ENCODE measurements around the gene WDR44.
A peak's percentile ranks its signal among the peaks of the same experiment; 100 is the strongest.
"Not testable (repeated sequence)": the region's sequence is repeated elsewhere in the genome, so short reads cannot be mapped to it uniquely, and the experiment has no call there.

The WDR44 gene, protein sequence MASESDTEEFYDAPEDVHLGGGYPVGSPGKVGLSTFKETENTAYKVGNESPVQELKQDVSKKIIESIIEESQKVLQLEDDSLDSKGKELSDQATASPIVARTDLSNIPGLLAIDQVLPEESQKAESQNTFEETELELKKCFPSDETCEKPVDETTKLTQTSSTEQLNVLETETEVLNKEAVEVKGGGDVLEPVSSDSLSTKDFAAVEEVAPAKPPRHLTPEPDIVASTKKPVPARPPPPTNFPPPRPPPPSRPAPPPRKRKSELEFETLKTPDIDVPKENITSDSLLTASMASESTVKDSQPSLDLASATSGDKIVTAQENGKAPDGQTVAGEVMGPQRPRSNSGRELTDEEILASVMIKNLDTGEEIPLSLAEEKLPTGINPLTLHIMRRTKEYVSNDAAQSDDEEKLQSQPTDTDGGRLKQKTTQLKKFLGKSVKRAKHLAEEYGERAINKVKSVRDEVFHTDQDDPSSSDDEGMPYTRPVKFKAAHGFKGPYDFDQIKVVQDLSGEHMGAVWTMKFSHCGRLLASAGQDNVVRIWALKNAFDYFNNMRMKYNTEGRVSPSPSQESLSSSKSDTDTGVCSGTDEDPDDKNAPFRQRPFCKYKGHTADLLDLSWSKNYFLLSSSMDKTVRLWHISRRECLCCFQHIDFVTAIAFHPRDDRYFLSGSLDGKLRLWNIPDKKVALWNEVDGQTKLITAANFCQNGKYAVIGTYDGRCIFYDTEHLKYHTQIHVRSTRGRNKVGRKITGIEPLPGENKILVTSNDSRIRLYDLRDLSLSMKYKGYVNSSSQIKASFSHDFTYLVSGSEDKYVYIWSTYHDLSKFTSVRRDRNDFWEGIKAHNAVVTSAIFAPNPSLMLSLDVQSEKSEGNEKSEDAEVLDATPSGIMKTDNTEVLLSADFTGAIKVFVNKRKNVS

DNA sequence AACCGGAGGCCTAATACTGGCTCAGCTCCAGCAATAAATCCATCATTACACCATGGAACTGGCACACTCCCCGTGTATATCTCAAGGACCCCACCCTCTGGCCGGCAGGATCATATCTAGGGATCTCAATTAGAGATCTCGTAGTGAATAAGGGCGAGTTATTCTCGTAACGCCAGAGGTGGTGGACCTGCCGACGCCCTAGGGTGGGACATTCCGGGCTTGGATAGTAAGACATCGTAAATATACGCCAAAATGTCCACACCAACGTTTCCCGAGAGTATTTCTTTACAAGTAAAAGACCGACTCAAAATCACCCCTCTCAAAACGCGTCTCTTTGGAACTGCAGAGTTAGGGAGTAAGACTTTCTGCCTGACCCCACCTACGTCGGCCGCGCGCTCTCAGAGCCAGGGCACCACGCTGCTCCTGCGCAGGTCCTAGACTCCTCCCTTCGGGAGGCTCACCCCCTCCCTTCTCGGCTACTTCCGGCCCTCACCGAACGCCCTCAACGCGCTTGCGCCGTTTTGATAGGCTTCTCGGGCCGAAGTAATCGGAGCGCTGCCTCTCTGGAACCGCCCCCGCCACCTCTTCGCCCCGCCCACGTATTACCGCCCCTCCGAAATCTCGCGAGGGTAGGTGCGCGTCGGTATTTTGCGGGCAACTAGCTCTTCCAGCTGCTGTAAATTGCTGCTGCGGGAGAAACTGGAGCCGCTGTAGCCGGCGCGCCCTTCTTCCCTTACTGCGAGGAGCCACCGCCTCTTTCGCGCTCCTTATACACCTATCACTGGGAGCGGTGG, at the start of gene WDR44:
Gene WDR44, plus strand, starts transcription at position 643 of the 794 bp plus-strand sequence. CDS start 398 bp downstream, outside the sequence.
- peak; percentile 87 for DNase-seq (ENCODE audit: low spot score)

DNA sequence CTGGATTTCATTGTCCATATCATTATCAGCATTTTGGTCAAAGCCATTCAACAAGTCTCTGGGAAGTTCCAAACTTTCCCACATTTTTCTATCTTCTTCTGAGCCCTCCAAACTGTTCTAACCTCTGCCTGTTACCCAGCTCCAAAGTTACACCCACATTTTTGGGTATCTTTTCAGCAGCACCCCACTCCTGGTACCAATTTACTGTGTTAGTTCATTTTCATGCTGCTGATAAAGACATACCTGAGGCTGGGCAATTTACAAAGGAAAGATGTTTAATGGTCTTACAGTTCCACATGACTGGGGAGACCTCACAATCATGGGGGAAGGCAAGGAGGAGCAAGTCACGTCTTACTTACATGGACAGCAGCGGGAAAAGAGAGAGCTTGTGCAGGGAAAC, 40.1 kb upstream of the WDR44 start:
- not testable (repeated sequence) for DNase-seq (ENCODE audit: low spot score)

DNA sequence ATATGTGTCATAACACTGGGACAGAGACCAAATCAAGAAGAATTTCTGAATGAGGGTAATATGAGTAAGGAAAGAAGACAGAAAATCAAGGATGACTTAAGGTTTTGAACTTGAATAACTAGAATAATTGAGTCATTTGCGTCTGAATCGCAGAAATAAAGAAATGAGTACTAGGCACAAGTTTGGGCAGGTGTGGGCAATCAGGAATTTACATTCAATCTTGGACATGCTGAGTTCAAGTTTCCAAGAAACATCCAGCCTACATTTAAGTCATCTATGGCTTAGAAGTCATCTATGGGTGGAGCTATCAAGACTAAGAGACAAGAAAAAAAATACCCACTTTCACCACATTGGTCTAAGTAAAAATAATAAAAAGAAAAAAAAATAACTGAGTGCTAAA, 30.4 kb upstream of the WDR44 start:
- DNase-seq (ENCODE audit: low spot score) = no peak

DNA sequence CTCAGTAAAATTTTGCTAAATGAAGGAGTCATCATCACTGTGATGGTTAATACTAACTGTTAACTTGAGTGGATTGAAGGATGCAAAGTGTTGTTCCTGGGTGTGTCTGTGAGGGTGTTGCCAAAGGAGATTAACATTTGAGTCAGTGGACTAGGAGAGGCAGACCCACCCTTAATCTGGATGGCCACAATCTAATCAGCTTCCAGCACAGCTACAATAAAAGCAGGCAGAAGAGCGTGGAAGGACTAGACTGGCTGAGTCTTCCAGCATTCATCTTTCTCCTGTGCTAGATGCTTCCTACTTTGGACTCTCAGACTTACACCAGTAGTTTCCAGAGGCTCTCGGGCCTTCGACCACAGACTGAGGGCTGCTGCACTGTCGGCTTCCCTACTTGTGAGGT, 21.3 kb upstream of the WDR44 start:
- DNase-seq (ENCODE audit: low spot score) = no peak

DNA sequence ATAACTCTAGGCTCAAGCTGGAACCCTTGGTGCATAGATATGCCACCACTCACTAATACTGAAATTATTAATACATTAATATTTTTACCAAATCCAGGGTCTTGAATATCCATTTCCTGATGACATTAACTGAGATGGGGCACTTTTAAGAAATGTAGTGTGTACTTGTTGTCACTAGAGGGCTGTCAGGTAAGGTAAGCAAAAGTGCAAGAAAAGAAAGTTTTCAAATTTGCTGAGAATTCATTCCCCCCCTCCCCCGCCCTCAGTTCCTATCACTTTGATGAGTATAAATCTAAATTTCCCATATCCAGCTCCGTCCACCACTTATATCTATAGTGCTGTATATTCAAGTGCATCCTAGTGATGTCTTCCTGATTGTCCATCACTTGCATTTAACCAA, 20.5 kb upstream of the WDR44 start:
- no peak for DNase-seq (ENCODE audit: low spot score)

DNA sequence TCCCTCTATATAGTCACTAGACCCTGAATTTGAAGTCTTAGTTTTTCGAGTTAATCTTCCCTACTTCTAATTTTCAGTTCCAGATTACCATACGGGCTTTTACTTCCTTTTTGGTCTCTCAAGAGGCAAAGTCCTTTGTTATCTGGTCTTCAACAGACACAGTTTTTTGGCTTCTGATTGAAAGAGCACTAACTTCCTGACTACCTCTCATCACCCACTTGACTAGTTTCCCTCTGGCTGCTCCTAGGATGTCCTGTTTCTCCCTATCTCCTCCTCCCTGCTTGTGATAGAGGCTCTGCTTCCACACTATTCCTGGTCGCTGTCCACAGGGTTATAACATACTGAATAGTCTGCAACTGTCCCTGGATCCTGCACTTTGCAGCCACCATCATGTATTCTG, 16.7 kb upstream of the WDR44 start:
- no peak for DNase-seq (ENCODE audit: low spot score)

DNA sequence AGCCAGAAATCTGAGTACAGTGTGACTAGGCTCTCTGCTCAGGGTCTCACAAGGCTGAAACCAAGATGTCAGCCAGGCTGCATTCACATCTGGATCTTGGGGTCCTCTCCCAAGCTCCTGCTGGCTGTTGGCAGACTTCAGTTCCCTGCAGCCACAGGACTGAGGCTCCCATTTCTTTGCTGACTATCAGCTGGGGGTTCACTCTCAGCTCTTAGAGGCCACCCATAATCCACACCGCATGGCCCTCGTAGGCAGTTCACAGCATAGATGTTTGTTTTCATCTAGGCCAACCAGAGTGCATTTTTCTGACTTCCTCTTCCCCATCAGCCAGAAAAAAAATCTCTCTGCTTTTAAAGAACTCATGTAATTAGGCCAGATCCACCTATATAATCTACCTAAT, 8.2 kb upstream of the WDR44 start:
- no peak for DNase-seq (ENCODE audit: low spot score)

DNA sequence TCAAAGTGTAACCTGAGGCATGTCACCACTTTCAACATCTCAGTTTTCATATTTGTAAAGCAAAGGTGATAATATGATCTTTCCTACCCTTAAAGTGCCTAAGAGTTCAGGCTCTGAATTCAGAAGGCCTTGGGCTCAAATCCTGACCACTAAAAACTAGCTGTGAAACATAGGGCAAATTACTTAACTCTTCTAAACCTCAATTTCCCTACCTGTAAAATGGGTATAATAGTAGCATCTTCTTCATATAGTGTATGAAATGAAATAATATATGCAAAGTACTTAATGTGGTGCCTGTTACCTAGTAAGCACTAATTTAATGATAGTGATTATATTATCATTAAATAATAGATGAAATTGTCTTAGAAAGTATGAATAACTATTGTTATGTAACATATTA, 7.0 kb upstream of the WDR44 start:
- DNase-seq (ENCODE audit: low spot score) = no peak

DNA sequence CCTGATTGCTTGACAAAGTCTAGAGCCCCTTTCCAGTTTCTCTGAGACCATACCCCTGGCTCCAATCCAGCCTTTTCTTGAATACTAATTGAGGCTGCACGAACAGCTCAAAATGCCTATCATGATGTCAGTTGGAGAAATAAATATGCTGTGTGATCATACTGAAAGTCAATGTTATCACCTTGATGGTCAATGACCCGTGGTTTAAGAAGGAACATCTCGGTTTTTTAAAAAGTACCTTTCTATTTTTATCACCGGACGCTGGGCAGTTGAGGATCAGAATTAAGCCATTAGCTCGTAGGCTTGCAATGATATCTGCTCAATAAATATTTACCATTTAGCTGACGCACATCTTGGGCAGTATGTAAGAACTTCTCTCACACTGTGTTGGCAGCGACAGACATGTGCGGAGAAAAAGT, 852 bp upstream of the WDR44 start:
- no peak for DNase-seq (ENCODE audit: low spot score)

DNA sequence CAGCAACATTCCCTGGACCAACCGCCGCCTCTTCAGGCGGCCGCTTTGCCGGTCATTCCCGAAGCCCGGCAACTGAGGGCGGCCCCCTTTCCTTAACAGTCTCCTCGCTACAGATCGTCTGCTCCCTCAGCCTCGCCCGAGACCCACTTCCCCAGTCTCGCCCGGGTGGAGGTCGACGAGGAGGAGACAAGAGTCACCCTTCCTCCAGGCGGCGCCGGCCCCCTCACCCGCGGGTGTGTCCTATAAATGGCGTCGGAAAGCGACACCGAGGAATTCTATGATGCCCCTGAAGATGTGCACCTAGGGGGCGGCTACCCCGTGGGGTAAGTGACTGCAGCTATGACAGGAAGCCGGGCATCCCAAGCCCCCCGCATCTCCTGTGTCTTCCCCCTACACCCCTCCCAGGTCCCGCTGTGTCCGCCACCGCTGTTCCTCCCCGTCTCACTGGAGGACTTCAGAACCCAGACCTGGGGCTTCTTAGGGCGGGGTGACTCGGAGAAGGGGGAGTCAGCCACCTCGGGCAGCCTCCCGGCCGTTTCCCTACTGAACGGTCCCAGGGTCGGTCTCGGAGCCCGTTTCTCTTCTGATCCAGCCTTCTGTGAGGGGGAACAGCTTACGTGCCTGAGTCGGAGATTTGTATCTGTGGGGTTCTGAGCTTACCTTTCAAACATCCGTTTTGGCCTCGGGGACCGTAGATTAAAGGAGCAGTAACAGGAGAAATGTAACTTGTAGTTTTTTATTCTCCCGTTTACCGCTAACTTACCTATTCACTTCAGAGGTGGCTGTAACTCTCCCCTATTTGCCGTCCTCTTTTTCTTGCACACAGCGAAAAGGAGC, 570 bp downstream of the WDR44 start:
- DNase-seq (ENCODE audit: low spot score) = peak; percentile 21

DNA sequence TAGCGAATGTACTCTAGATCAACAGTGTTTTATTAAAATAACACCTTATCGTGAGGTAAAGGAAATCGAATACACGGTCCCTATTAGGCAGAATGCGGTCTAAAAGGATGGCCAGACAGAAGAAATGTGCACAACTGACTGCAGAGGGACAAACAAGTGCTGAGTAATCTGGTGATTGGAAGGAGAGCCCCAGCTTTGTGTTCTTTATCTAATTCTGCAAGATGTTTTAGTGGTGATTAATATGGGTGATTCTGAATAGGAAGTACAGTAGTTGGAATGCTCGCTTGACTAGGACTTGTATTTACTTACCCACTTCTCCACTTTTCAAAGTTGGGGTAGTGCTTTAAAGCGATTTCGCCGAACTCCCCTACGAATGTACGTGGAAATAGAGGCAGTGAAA, 1.2 kb downstream of the WDR44 start:
- DNase-seq (ENCODE audit: low spot score) = peak; percentile 50

DNA sequence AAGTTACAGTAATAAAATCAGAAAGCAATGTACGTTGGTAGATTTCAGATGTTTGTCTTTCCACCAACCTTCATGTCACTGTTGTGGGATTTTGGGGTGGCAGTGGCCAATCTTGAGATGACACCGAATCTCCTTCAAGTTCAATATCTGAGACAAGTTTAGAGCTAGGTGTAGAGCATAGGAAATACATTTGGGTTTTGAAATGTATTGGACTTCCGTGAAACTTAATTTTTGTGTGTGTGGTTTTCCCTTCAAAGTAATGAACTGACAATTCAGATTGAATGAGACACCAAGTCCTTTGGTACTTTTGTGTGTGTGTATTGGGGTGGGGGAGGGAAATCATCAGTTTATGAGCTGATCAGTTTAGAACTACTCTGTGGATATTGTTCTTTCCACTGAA, 1.8 kb downstream of the WDR44 start:
- no peak for DNase-seq (ENCODE audit: low spot score)

DNA sequence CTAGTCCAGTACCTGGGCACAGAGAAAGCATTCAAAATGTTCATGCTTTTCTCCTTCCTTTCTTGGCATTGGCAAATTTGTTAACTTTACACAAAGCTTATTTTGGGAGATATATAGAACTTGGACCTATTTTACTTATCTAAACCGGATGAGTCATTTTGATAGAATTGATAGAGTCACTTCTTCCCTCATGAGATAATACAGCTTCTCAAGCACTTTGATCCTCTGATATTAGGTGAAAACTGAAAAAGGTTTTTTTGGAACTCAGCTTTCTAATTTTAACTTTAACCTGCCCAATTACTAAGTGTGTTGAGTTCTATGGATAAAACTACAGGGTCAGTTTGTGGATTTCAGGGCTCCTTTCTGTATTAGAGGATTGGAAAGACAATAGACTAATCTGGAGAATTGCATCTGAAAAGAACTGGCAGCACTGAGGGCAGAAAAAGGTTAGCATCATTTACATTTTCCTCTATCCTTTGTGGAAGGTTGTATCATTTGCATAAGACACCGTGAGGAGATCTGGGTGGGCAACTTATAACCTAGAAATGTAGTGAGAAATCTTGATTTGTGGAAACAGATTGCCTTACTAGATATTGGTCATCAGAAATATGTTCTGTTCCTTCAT, 2.4 kb downstream of the WDR44 start:
- DNase-seq (ENCODE audit: low spot score) = no peak

DNA sequence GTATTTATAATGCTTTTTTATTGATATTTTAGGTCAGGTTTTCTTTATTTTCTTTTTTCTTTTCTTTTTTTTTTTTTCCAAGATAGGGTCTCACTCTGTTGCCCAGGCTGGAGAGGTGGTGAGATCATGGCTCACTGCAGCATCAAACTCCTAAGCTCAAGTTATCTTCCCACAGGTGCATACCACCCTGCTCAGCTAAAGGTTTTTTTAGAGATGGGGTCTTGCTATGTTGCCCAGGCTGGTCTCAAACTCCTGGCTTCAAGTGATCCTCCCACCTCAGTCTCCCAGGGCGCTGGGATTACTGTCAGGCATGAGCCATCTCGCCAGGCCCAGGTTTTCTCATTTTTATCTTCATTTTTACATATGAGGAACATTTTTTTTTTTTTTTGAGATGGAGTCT, 3.3 kb downstream of the WDR44 start:
- DNase-seq (ENCODE audit: low spot score) = no peak

DNA sequence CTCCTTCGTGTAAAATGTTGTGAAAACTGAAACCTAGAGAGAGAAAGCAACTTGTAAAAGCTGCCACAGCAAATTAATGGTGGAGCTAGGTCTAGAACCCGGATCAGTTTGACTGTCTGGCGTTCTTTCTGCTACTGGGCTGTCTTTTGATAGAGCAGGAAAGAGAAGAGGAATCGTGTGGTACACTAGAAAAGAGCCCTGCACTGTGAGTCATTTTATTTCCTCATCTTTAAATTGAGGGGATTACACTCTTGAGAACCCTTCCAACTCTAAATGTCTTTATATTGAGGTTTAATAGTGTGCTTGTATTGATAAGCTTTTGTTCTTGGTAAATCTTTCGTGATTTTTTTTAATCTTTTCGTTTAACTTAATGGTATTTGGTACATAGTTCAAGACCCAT, 4.3 kb downstream of the WDR44 start:
- no peak for DNase-seq (ENCODE audit: low spot score)

DNA sequence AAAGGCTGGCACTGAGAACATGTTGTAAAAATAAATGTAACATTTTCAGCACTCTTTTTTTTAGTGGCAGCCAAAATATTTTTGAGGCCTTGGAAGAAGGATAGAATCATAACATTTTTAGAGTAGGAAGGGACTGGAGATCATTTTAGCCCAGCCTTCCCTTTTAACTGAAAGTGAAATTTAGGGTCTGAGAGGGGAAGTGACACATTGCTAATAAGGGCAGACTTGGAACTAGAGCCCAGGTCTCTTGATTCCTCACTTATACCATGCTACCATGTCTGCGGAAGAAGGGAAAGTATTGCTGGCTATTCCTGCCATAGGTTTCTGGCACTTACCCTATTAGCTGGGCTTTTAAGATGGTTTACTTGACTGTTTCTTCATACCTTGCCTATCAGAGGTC, 4.8 kb downstream of the WDR44 start:
- DNase-seq (ENCODE audit: low spot score) = no peak

DNA sequence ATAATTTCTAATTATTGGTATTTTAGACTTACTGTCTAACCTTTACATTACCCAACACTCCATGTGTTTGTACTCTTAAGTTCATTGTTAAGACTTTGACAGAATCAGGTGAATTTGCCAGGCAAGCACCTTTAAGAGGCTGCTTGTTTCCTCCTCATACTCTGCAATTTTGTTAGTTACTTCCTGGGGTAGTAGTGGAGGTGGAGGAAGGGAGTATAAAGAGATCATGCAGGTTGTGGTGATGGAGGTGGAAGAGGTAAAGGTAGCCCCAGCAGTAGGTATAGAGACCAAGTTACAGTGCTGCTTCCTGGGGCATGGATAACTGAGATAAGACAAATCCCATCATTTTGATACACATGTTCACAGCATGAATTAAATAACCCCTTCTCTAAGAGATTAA, 6.7 kb downstream of the WDR44 start:
- DNase-seq (ENCODE audit: low spot score) = no peak

DNA sequence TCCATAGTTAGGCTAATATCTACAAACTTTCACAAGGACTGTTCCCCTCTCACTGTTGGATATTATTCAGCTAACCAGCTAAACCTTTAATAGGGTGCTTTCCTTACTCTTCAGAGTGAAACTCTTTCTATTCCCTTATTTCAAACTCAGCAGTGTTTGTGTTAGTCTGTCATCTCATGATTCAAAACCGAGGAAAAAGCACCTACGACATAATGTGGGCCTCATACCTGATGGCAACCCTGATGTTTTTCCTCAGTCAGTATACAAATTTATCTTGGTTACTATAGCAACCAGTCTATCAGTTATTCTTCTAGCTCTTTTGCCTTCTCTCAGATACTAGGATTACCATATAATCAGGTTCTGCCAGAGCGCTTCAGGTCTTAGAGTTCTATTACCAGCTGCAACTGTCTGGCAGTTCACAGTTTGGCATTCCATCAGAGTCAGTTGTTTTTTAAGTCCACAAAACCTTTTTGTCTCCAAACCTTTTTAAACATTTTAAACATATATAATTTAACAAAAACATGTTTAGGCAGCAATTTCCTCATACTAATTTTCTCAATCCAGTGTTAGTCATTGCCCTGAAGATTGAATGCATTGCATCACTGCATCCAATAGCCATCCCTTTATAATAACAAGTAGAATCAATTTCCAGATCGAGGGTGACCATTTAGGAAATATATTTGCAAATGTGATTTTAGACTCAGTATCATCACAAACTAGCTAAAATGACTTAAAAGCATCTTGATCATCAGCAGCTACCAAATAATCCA, 7.4 kb downstream of the WDR44 start:
- no peak for DNase-seq (ENCODE audit: low spot score)

DNA sequence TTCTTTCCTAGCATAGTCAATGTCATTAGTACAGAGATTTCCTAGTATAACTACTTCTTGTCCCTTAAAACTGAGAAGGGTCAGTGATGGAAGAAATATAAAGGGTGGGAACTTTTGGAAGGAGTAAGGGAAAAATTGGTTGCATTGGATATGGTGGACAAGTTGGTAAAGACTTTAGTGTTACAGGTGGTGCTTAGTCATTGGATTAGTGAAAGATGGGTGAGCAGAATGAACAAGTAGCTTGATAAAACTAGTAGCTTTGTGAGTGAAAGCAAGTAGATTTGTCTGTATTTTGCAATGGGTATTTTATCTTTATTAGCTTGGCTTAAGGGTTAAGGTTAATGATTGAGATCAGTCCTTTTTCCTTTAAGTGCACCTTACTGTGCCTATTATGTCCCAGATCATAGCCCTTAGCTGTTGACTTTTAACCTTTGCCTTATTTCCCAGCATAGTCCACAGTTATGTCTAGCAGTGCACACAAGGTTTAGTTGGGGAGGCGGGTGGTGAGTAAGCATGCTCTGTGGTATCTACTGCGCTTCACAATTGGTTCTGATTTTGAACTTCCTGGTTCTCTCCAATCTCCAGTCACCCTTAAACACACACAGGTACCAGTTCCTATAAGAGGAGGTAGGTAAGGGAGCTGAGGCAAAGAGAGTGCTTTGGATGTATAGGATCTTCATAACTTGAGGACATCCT, 9.5 kb downstream of the WDR44 start:
- DNase-seq (ENCODE audit: low spot score) = no peak
